Colonic mucosa (tissue), 4 donors: ENCODE data around the gene RPS3. TPM values are rescaled to one million over a fixed set of nuclear protein-coding genes. Genes with fewer than 3 reads are reported as not detected.

Source experiments
- DNase-seq: peaks from one replicate; pipeline ENCODE4 v3.0.0-alpha.2; 2020
- H3K27ac ChIP-seq: fragments of 200-600 bp; one replicate; pipeline ENCODE4 v1.8.0; 2021
- H3K27me3 ChIP-seq: fragments of 200-600 bp; one replicate; pipeline ENCODE4 v1.8.0; 2021
- H3K36me3 ChIP-seq: fragments of 200-600 bp; one replicate; pipeline ENCODE4 v1.8.0; 2021
- H3K4me1 ChIP-seq: fragments of 200-600 bp; one replicate; pipeline ENCODE4 v1.8.0; 2021; ENCODE audit warnings: mild to moderate bottlenecking
- H3K4me3 ChIP-seq: fragments of 200-600 bp; one replicate; pipeline ENCODE4 v1.8.0; 2021
- H3K9ac ChIP-seq, 2 donors: one replicate each; pipeline ENCODE4 v1.7.0; 2013; ENCODE audit warnings: control low read depth in 2 of 2, low read depth in 2 of 2, low read length in 2 of 2
- H3K9me3 ChIP-seq: fragments of 200-600 bp; one replicate; pipeline ENCODE4 v1.8.0; 2021
- intact Hi-C: fragments of 100-400 bp; cut with DNase I; formaldehyde crosslinking; loops from one replicate; pipeline ENCODE4 v1.14.1; 2022
- total RNA-seq, 2 donors: library from RNA; stranded (reverse); fragmentation: NEBNext Ultra II Directional in 1 of 2; extraction: Animal tissue kit (Norgen Biotek cat#: 25700) in 1 of 2; gene quantifications; one replicate each; pipeline ENCODE4 v1.2.1, GENCODE V29; 2021
- TF ChIP-seq, protein P1 (sequence below): fragments of 200-600 bp; IDR thresholded peaks from one replicate; pipeline ENCODE4 v1.8.0; 2022; ENCODE audit warnings: antibody characterized with exemption, mild to moderate bottlenecking
- donor health status: healthy.
- donor health status: DM: no; HTN: no; CAD: no.
- donor health status: DM: no; HTN: no; CAD: no.

Gene RPS3
- total RNA-seq, 2 donors from 2014 or later = 2,133 to 2,596 TPM

DNA sequence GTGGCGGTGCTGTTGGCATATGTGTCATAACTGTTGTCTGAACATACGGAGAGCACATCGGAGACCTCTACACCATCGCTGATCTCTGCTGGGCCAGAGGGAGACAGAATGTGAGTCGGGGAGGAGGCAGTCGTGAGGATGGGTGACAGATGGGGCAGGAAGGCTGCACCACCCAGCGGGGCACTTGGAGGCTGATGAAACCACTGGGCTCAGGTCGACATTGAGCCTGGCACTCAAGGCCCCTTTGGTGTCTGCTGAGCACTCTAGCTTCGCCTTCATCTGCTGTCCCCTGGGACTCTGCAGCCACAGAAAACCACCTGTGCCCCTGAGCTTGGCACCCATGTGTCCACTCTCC lies 36.2 kb downstream of the RPS3 start:
- intact Hi-C loops = no loop called here
- H3K4me1 ChIP-seq = peaks cover 9% of the 10 kb centered on the region
- H3K27ac ChIP-seq = no peak overlapping the region
- DNase-seq = no peak
- peaks cover 28% of the 10 kb centered on the region for H3K27me3 ChIP-seq
- no peak overlapping the region for H3K9ac ChIP-seq
- TF ChIP-seq, protein P1, sequence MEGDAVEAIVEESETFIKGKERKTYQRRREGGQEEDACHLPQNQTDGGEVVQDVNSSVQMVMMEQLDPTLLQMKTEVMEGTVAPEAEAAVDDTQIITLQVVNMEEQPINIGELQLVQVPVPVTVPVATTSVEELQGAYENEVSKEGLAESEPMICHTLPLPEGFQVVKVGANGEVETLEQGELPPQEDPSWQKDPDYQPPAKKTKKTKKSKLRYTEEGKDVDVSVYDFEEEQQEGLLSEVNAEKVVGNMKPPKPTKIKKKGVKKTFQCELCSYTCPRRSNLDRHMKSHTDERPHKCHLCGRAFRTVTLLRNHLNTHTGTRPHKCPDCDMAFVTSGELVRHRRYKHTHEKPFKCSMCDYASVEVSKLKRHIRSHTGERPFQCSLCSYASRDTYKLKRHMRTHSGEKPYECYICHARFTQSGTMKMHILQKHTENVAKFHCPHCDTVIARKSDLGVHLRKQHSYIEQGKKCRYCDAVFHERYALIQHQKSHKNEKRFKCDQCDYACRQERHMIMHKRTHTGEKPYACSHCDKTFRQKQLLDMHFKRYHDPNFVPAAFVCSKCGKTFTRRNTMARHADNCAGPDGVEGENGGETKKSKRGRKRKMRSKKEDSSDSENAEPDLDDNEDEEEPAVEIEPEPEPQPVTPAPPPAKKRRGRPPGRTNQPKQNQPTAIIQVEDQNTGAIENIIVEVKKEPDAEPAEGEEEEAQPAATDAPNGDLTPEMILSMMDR = no peak
- H3K36me3 ChIP-seq = no peaks in the 10 kb centered on the region
- H3K4me3 ChIP-seq = no peak overlapping the region
- H3K9me3 ChIP-seq = no peaks in the 10 kb centered on the region

DNA sequence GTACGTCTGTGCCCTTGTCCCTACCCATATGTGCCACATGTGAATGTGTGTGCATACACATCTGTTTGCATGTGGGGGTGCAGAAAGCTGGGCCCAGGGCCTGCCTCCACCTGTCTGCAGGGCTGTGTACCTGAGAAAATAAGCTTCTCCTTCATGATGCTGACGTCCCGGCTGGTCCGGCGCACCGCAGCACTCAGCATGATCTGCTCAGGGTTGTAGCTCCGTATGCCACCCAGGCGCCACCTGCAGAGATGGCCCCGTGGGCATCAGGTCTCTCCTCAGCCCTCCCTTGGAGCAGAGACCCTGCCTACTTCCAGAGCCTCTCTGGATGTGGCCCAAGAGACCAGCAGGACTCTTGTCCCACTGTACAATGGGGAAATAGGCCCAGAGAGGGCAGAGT lies 37.5 kb downstream of the RPS3 start:
- Histone ChIP-seq H3K36me3 (no peaks in the 10 kb centered on the region), H3K4me3 (no peak overlapping the region), H3K4me1 (no peaks in the 10 kb centered on the region), H3K27ac (no peak overlapping the region), H3K9ac (no peak overlapping the region), H3K9me3 (no peaks in the 10 kb centered on the region), H3K27me3 (peaks cover 16% of the 10 kb centered on the region)
- TF ChIP-seq, protein P1 = no peak
- DNase-seq = no peak
- intact Hi-C loops = no loop called here

DNA sequence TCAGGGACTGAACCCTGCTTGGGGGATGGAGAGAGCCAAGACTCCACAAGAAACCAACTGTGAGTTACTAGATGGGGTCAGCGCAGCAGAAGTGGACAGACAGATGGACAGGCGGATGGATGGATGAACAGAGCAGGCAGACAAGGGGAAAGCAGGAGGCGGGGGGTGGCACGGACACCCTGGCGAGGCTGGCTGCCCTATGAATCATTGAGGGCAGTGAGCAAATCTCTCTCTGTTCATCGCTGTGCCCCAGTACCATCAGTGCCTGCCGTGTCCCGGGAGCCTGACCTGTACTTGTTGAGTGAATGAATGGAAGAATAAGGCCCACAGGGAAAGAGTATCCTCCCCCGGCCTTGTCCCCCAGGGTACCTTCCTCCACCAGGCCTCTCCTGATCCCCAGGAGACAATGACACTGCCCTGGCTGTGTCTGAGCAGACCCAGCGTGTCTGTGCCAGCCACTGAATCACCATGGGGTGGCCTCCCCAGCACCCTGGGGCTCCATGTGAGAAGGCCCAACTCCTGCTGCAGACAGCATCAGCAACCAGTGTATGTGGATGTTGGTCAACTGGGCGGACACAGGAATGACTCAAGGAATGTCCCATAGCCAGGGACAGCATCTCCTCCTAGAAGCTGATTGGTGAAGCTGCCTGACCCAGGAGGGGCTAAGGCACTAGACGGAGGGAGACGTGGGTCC lies 38.8 kb downstream of the RPS3 start:
- Histone ChIP-seq H3K9ac (no peak overlapping the region), H3K4me1 (no peaks in the 10 kb centered on the region), H3K27ac (no peak overlapping the region), H3K27me3 (peaks cover 3% of the 10 kb centered on the region), H3K4me3 (no peak overlapping the region), H3K9me3 (no peaks in the 10 kb centered on the region), H3K36me3 (no peaks in the 10 kb centered on the region)
- TF ChIP-seq, protein P1 = no peak
- DNase-seq = no peak
- intact Hi-C loops = no loop called here

DNA sequence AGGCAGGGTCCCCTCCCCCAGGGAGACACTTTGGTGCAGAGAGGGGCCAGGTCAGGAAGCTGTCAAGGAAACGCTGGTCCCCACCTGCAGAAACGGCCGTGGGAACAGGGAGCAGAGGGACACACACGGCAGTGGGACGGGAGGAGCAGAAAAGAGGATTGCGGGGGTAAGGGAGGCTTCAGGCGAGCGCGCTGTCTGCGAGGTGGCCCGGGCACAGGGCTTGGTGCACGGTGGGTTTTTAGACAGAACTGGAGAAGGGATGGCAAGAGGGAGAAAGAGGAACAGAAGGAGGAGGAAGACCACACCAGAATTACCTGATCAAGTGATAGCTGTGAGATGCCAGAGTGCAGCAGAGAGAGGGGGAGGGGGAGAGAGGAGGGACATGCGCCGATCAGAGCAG lies 39.7 kb downstream of the RPS3 start:
- H3K36me3 ChIP-seq = no peaks in the 10 kb centered on the region
- no peaks in the 10 kb centered on the region for H3K27me3 ChIP-seq
- H3K4me1 ChIP-seq = no peaks in the 10 kb centered on the region
- H3K9me3 ChIP-seq = no peaks in the 10 kb centered on the region
- H3K27ac ChIP-seq = no peak overlapping the region
- TF ChIP-seq, protein P1 = no peak
- H3K4me3 ChIP-seq = no peak overlapping the region
- DNase-seq = no peak
- intact Hi-C loops = no loop called here
- H3K9ac ChIP-seq = no peak overlapping the region

DNA sequence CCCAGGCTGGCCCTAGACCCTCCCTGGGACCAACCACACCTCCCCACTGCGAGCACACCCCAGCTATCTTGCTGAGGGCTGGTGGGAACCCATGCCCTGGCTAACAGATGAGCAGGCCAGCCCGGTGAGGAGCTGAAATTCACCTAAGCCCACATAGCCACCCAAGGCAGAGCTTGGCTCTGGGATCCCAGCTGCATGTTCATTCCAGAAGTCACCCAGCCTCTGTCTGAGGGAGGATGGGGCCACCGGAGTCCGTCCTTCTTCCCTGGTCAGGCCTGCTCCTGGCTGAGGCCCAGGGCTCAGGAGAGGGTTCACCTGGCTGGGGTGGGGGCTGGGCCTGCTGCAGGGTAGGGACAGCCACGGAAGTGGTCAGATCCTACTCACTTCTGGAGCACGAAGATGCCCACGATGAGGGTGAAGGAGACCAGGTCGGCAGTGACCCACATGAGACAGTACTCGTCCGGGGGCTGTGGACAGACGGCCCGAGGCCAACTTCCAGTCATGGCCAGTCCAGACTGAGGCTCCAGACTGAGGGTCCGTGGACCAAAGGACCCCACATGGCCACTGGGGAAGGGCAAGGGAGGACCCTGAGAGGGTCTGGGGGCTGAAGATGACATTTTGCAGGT lies 40.3 kb downstream of the RPS3 start:
- DNase-seq = no peak
- intact Hi-C loops = loop anchor here (10.0 kb wide), 1 partner anchor 45 kb away; the partner anchor contains the start of gene RPS3
- no peaks in the 10 kb centered on the region for H3K36me3 ChIP-seq

More for the DNA sequence above, 40.3 kb downstream of the RPS3 start:
- no peak overlapping the region for H3K27ac ChIP-seq
- H3K4me3 ChIP-seq = no peak overlapping the region
- no peaks in the 10 kb centered on the region for H3K9me3 ChIP-seq
- no peak overlapping the region for H3K9ac ChIP-seq
- TF ChIP-seq, protein P1 = no peak
- H3K27me3 ChIP-seq = no peaks in the 10 kb centered on the region
- H3K4me1 ChIP-seq = no peaks in the 10 kb centered on the region
